H1 (cell line): ENCODE measurements around the gene INO80.

Experiments used
- ATF3 ChIP-seq: IDR thresholded peaks from 2 replicates; pipeline ENCODE4 v1.6.1; 2011; ENCODE audit warnings: low read depth, mild to moderate bottlenecking, low read length; ENCODE audit not compliant: insufficient read depth
- CTCF ChIP-seq, 3 experiments: IDR thresholded peaks; 1 replicate in 2 of 3; 2 replicates in 1 of 3; pipeline versions ENCODE4 v1.5.1 to v1.6.1; 2011; ENCODE audit warnings: low read length in 3 of 3, mild to moderate bottlenecking in 3 of 3, inconsistent platforms in 2 of 3, low read depth in 1 of 3, moderate library complexity in 1 of 3; ENCODE audit not compliant: insufficient read depth in 1 of 3; ENCODE audit errors: control extremely low read depth in 1 of 3
- GABPA ChIP-seq: IDR thresholded peaks from 2 replicates; pipeline ENCODE4 v1.6.1; 2011; ENCODE audit warnings: mild to moderate bottlenecking, low read length, moderate library complexity, borderline replicate concordance; ENCODE audit not compliant: insufficient read depth
- POLR2A ChIP-seq, 2 experiments: IDR thresholded peaks; 1 replicate in 1 of 2; 2 replicates in 1 of 2; pipeline ENCODE4 v1.6.1; 2011; ENCODE audit warnings: low read depth in 2 of 2, low read length in 2 of 2, mild to moderate bottlenecking in 2 of 2; ENCODE audit errors: control extremely low read depth in 1 of 2
- USF2 ChIP-seq: IDR thresholded peaks from 2 replicates; pipeline ENCODE4 v1.6.1; 2011; ENCODE audit warnings: low read length, improper control_type of control experiment

- TF ChIP-seq GABPA (no peak), POLR2A (IDR thresholded peaks at IDR 0.05; ENCODE audit: control extremely low read depth in 1 of 2, low read depth in 2 of 2, low read length in 2 of 2) (peak in 1 of 2 experiments; percentile 31; a peak in 2 of 3 replicates), CTCF (IDR thresholded peaks at IDR 0.05; ENCODE audit: control extremely low read depth in 1 of 3, insufficient read depth in 1 of 3, low read depth in 1 of 3, low read length in 3 of 3) (no peak), USF2 (no peak), ATF3 (no peak)
Measured at GRCh38 chr15:40957581-40958051, 158.5 kb downstream of the INO80 start.
